Measurements from ENCODE around the gene SLC5A11. TPM values are rescaled to one million over a fixed set of nuclear protein-coding genes. Genes with fewer than 3 reads are reported as not detected.

Gene SLC5A11
- total RNA-seq, 1 experiment from 2014 or later: 0.47 TPM

- Histone ChIP-seq H3K4me3 (replicated peaks in 1 of 2; ENCODE audit: low read depth in 1 of 2, low read length in 2 of 2) (no peak overlapping the region), H4K20me1 (ENCODE audit: insufficient read depth) (no peaks in the 10 kb centered on the region), H3K9me2 (ENCODE audit: insufficient read depth) (no peaks in the 10 kb centered on the region), H3K36me3 (ENCODE audit: control insufficient read depth in 1 of 2, insufficient read depth in 2 of 2, low read length in 2 of 2) (no peaks in the 10 kb centered on the region), H3K4me2 (ENCODE audit: low read length) (no peak overlapping the region), H3K9ac (ENCODE audit: low read length) (no peak overlapping the region), H3K9me3 (ENCODE audit: control insufficient read depth in 1 of 2, insufficient read depth in 1 of 2, low read depth in 1 of 2, low read length in 2 of 2) (no peaks in the 10 kb centered on the region), H3K27me3 (ENCODE audit: insufficient read depth, low read length) (no peaks in the 10 kb centered on the region), H3K4me1 (ENCODE audit: control insufficient read depth in 1 of 2, insufficient read depth in 2 of 2, low read length in 2 of 2) (no peaks in the 10 kb centered on the region), H3K27ac (ENCODE audit: low read depth, low read length) (no peak overlapping the region), H2AFZ (ENCODE audit: low read depth, low read length, poor library complexity, severe bottlenecking) (no peak overlapping the region), H3K79me2 (ENCODE audit: insufficient read depth, low read length) (no peaks in the 10 kb centered on the region)
- RAD21 ChIA-PET (ENCODE audit: low non-redundant PET in 1 of 2, low total read pairs in 2 of 2, uncharacterized antibody in 2 of 2, unreplicated experiment in 2 of 2): no interaction called here
- POLR2A ChIA-PET: no interaction called here
- intact Hi-C loops (cut with micrococcal nuclease): no loop called here
- no peak for DNase-seq (ENCODE audit: low read depth, low spot score)
- CTCF ChIA-PET: no interaction called here
- TF ChIP-seq SIN3A (IDR thresholded peaks at IDR 0.05; ENCODE audit: low read depth) (no peak), SP1 (IDR thresholded peaks at IDR 0.05; ENCODE audit: low read depth) (no peak), SRF (IDR thresholded peaks at IDR 0.05; ENCODE audit: low read depth) (no peak), JUND (IDR thresholded peaks at IDR 0.05) (no peak), EZH2 (IDR thresholded peaks at IDR 0.05) (no peak), CBX3 (IDR thresholded peaks at IDR 0.05; ENCODE audit: low read depth) (no peak), ATF3 (IDR thresholded peaks at IDR 0.05) (no peak), ZBTB33 (IDR thresholded peaks at IDR 0.05; ENCODE audit: extremely low read depth, insufficient replicate concordance, low read length) (no peak), RAD21 (IDR thresholded peaks at IDR 0.05; ENCODE audit: low read depth) (no peak), CEBPB (IDR thresholded peaks at IDR 0.05; ENCODE audit: low read depth) (no peak), EZH2phosphoT487 (IDR thresholded peaks at IDR 0.05; ENCODE audit: borderline replicate concordance) (no peak), FOSL1 (IDR thresholded peaks at IDR 0.05; ENCODE audit: low read depth) (no peak)
- no TSS peak for BruUV-seq (replicated peaks)
- ATAC-seq: no peak
Observed at GRCh38 chr16:24871891-24872290, 26.1 kb downstream of the SLC5A11 start.

Measured in HCT116 (cell line).